ENCODE measurements around the gene ZNHIT3.
"Not testable (repeated sequence)": the region's sequence is repeated elsewhere in the genome, so short reads cannot be mapped to it uniquely, and the experiment has no call there.

Gene ZNHIT3

GRCh38 chr17:36486204-36487194 lies at the start of gene ZNHIT3:
Gene ZNHIT3 (plus strand): TSS chr17:36486681. CDS start chr17:36486700, 19 bp downstream.
- DNase-seq (ENCODE audit: low read depth): peak; percentile 79
- peak within 1 kb of the TSS; percentile 79 for H3K4me3 ChIP-seq (ENCODE audit: low read length)
- TF ChIP-seq CTCF (conservative IDR thresholded peaks at IDR 0.05; ENCODE audit: low read depth, low read length): no peak

- DNase-seq (ENCODE audit: low read depth): not testable (repeated sequence)
These were observed 44.7 kb upstream of the ZNHIT3 start for GRCh38 chr17:36441792-36442191.

GRCh38 chr17:36443777-36444176 lies 42.7 kb upstream of the ZNHIT3 start:
- DNase-seq (ENCODE audit: low read depth): no peak
- TF ChIP-seq CTCF (conservative IDR thresholded peaks at IDR 0.05; ENCODE audit: low read depth, low read length): no peak

More at GRCh38 chr17:36441792-36442191, 44.7 kb upstream of the ZNHIT3 start:
- not testable (repeated sequence) for H3K4me3 ChIP-seq (ENCODE audit: low read length)

GRCh38 chr17:36449997-36450396 lies 36.5 kb upstream of the ZNHIT3 start:
- DNase-seq (ENCODE audit: low read depth); H3K4me3 ChIP-seq (ENCODE audit: low read length): not testable (repeated sequence)

More at GRCh38 chr17:36443777-36444176, 42.7 kb upstream of the ZNHIT3 start:
- H3K4me3 ChIP-seq (ENCODE audit: low read length): no peak overlapping the region

- not testable (repeated sequence) for H3K4me3 ChIP-seq (ENCODE audit: low read length); DNase-seq (ENCODE audit: low read depth)
These were observed 33.6 kb upstream of the ZNHIT3 start for GRCh38 chr17:36452888-36453287.

- not testable (repeated sequence) for DNase-seq (ENCODE audit: low read depth); H3K4me3 ChIP-seq (ENCODE audit: low read length)
These were observed 28.8 kb upstream of the ZNHIT3 start for GRCh38 chr17:36457701-36458100.

- TF ChIP-seq CTCF (conservative IDR thresholded peaks at IDR 0.05; ENCODE audit: low read depth, low read length): no peak
- DNase-seq (ENCODE audit: low read depth): no peak
- no peak overlapping the region for H3K4me3 ChIP-seq (ENCODE audit: low read length)
These were observed 27.4 kb upstream of the ZNHIT3 start for GRCh38 chr17:36459045-36459444.

- no peak for TF ChIP-seq CTCF (conservative IDR thresholded peaks at IDR 0.05; ENCODE audit: low read depth, low read length)
- no peak for DNase-seq (ENCODE audit: low read depth)
- H3K4me3 ChIP-seq (ENCODE audit: low read length): no peak overlapping the region
These were observed 26.9 kb upstream of the ZNHIT3 start for GRCh38 chr17:36459601-36460000.

GRCh38 chr17:36460265-36460937 lies 26.1 kb upstream of the ZNHIT3 start:
- H3K4me3 ChIP-seq (ENCODE audit: low read length): no peak overlapping the region
- DNase-seq (ENCODE audit: low read depth): no peak
- TF ChIP-seq CTCF (conservative IDR thresholded peaks at IDR 0.05; ENCODE audit: low read depth, low read length): no peak

Measured in retinal pigment epithelial cell (primary cell).